Frontal cortex (tissue), 4 donors: Measurements from ENCODE around the gene MICAL2. TPM values are rescaled to one million over a fixed set of nuclear protein-coding genes. Genes with fewer than 3 reads are reported as not detected.

Source experiments
- DNase-seq, 2 donors: peaks; one replicate each; pipeline ENCODE4 v3.0.0; 2012; ENCODE audit warnings: low spot score in 2 of 2
- FAIRE-seq: peaks from 2 replicates; lab custom pipeline; 2012; peaks lifted over from hg19 to GRCh38; lab: Jason Lieb, UNC
- total RNA-seq: library from RNA; depleted of rRNA; stranded (reverse); fragments of >200 nt; gene quantifications from one replicate; pipeline ENCODE4 v1.2.3, GENCODE V29; 2014
- donor health status: control.
- donor health status: control.
- donor health status: control.

Gene MICAL2
- total RNA-seq, 1 donor from 2014 or later = 14.3 TPM

DNA sequence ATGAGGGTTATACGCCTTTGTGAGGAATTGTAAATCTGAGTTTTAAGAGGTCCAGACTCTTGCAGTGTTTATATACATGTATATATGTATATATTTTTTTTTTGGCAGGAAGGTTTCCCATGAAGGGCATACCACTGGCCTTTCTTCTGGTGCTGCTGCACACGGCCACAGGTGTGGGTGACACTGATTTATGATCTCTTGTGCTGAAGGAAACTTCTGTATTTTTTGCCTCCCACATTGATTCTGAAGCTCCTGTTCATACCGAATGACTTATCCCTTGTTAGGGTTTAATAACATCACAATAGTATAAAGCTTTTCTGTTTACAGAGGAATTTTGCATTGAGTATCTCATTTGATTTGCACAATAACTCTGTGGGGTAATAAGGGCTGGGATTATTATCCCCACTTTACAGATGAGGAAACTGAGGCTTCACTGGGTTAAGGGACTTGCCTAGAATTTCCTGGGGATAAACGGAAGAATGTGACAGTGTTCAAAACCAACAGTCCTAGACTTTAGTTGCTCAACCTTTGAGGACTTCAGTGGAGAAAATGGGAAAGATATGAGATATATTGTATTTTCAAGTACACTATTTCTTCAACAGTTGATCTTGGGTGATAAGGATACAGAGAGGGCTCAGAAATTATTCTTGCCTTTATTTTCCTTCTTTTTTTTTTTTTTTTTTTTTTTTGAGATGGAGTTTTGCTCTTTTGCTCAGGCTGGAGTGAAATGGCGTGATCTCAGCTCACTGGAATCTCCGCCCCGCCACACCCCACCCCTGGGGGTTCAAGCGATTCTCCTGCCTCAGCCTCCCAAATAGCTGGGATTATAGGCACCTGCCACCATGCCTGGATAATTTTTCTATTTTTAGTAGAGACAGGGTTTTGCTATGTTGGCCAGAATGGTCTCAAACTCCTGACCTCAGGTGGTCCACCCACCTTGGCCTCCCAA lies 70.1 kb downstream of the MICAL2 start:
- FAIRE-seq (no peak), DNase-seq (no peak)

DNA sequence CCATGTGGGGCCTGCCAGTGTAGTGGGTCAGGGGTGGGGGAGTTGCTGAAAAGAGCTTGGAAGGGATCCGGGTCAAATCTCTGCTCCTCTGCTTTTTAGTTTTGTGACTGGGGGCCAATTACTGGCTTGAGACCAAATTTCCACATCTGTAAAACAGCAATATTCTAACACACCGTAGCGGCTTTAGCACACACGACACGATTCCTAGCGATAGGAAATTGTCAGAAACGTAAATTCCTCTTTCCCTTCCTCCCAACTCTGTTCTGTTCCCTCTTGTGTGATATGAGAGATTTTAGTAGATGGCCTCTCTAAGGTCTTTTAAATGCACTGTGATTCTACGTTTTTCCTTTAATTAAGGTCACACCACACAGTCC lies 71.9 kb downstream of the MICAL2 start:
- DNase-seq = no peak

DNA sequence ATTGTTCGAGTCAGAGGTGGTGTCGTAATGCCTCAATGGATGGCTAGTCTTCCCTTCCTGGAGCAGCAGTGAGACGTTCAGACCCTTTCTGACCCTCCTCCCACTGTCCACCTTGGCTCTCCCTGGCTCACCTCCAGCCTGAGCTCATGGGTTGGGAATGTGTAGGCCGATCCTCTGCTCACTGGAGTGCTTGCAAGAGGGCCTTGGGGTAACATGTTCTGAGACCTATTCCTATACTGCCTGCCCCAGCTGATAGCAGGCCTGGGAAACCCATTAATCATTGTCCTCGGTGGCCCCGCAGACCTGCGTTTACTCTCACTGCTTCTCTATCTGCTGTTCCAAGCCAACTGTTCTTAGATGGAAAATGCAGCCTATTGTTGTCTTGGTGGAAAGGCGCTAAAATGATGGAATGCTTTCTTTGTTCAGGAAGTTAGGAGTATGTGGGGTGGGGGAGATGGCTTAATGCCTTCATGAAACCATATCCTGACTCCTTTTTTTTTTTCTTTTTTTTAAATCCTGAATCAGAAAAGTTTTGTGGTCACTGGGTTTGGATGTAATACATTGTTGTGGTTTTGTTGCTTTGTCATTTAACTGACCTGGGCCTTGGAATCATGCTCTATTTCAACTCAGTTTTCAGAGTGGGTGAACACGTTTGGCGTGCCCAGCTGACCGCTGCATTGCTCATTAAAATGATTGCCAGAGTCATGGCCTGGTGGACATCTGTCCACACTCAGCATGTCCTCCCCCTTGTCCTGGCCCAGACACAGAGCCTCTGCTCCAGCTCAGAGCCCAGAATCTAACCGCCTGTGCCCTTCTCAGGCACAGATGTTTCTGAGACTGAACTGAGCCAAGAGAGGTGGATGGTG lies 72.5 kb downstream of the MICAL2 start:
- no peak for DNase-seq
- no peak for FAIRE-seq

More for the DNA sequence above, 71.9 kb downstream of the MICAL2 start:
- FAIRE-seq = no peak

DNA sequence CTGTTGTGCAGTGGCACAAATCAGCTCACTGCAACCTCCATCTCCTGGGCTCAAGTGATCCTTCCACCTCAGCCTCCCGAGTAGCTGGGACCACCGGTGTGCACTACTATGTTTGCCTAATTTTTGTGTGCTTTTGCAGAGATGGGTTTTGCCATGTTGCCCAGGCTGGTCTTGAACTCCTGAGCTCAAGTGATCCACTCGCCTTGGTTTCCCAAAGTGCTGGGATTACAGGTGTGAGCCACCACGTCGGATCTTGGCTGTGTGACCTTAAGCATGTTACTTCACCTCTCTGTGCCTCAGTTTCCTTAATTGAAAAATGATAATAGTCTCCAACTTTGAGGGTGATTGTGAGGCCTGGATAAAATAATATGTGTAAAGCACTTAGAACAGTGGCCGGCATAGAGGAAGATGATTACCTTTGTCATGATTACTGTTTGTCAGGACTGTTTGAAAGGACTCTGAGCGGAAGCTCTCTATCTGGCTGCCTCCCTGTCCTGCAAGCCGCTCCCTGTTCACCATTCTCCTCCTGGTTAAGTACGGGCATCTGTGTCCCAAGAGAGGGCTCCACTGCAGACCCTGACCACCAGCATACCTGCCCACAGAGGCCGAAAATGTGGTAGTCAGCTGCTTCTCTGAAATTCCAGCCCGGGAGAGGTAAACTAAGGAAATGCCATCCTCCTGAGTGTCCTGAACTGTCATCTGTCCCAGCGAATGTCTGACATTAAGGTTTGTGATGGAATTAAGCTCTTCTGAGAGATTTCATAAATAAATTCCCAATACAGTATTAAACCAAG lies 73.6 kb downstream of the MICAL2 start:
- DNase-seq (no peak), FAIRE-seq (no peak)

DNA sequence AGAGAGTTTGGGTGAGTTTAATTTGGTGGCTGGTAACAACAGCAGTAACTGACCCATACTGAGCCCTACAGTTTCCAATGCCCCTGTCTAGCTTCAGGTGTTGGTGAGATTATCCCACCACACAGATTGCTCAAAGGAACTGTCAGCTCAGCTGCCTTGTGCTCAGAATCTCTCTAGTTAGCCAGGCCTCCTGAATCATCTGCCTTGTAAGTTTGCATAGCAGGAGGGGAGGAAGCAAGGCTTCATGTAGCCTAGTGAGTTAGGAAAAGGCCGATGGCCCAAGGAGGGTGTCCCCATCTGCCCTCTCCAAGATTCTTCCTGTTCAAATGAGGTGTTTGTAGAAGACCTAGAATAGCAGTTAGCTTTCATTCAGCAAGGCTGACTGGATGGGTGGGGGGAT lies 74.3 kb downstream of the MICAL2 start:
- DNase-seq (no peak), FAIRE-seq (no peak)

DNA sequence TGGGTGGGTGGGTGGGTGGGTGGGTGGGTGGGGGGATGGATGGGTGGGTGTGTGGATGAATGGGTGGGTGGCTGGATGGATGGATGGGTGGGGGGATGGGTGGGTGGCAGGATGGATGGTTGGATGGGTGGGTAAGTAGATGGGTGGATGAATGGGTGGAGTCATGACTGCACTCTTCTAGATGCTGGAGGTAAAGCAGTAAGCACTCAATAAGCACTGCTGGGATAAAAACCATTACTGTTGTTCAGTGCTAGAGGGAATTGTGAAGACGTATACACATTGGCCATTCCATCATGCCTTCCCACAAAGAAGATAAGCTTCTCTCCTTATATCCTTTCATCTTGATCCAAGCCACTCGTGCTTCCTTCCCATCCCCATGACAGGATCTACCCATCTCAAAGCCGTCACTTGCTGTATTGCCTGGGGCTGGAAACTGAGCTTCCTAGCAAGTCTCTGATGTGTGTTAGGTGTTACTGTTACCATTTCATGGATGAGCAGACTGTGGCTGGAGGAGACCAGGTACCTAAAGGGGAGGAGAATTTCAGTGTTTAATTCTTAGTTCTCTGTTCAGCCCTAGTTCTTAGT lies 74.8 kb downstream of the MICAL2 start:
- no peak for FAIRE-seq
- no peak for DNase-seq

DNA sequence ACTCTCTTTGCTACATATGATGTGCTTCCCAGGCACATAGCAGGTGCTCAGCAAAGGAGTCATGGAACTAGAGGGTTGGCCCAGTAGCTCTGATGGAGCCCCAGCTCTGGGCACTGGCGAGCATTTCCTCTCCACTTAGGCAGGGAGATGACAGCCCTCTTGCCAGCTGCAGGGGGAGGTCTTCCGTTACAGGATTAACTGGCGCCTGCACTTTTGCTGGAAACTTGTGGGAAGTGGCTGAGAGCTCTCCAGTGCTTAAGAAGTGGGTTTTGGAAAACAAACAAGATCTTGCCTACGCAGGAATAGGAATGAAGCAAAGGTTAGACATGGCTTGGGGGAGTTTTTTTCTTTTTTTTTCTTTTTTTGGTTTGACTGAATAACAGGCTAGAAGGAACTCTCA lies 75.5 kb downstream of the MICAL2 start:
- DNase-seq = no peak
- no peak for FAIRE-seq

DNA sequence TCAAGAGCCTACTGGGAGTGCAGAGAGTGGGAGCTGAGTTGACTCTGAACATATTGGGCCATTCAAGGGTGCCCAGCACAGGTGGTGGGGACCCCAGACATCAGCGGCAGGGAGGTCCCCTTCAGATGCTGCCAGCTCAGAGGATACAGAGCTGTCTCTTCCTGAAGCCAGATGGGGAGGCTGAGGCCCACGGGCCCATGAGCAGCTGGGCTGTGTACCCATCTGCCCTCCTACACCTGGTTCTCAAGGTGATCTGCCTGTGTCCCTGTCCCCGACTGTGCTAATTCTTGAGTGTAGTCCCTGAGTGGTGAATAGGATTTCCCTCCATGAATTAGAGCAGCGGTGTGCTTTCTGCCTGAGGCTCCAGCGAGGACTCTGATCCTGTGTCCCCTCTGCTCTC lies 76.3 kb downstream of the MICAL2 start:
- DNase-seq (no peak), FAIRE-seq (no peak)

DNA sequence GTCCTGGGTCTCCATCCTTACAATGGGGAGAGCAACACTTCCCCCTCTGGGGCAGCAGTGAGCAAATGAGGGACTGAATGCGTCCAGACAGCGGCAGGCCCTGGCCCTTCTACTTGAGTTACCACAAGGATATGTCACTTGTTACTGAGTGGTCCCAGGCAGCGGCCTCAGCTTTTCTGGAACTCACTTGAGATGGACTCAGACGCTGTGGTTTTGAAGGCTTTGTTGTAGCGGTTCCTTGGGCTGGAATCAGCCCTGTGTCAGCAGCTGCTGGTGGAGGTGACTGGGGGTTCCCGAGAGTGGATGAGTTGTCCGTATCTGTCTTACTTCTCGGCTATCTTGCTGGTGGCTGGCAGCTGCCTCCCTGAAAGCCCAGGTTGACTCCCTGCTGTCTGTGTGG lies 77.0 kb downstream of the MICAL2 start:
- no peak for DNase-seq
- FAIRE-seq = no peak

DNA sequence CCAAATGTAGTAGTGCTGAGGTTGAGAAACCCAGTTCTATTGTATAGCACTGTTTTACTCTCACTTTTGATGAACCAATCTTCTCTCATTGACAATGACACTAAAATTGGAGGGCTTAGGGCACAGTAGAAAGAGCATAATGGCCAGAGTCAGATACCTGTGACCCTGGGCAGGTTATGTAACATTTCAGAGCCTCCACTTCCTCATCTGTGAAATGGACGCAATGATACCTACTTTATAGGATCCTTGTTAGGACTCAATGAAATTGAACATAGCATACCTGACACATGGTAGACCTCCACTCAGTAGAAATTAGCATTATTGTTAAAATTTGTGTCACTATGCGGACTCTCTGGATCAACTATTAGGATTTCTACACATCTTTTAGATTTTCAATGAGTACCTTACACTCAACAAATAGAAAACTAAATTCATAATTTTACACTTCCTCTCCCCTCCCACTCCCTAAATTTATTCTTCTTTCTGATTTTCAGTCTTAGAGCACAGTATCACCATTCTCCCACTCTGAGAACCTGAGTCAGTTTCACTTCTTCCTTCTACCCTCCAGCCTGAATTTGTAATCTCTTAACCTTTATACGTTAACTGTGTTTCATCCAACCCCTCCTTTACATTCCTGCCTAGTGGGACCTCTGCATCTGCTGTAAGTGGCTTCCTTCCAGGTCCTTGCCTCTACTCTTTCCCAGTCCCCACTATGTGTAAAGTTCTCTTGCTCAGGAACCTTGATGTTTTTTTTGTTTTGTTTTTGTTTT lies 78.3 kb downstream of the MICAL2 start:
- DNase-seq (no peak), FAIRE-seq (no peak)

DNA sequence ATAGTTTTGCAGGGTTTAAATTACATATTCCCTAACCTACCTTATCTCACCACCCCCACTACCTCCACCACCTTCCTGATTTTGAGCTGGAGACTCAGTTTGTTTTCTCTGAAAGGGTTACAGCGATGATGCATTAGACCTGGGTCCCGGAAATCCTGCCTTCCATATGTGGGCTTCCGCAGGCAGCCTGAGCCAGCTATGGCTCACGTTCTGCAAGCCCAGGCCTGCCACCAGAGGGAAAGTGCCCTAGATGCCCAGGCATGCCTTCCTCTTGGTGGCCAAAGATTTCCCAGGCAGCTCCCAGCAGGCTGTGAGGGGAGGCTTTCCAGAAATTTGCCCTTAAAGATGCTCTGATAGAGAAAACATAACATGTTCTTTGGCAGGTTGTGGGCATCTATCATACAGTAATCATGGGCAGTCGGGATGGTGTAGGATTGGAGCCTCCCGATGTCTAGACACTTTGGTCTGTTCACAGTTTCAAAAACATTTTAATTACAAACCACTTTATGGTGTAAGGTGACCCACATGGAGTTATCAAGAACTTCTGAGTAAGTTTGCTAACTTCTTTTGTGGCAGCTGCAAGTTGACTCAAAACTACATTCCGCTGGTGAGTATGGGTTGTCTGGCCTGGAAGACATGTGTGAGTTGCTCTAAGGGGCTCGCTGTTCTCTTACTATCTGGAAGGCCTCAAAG lies 79.3 kb downstream of the MICAL2 start:
- FAIRE-seq = no peak
- no peak for DNase-seq

DNA sequence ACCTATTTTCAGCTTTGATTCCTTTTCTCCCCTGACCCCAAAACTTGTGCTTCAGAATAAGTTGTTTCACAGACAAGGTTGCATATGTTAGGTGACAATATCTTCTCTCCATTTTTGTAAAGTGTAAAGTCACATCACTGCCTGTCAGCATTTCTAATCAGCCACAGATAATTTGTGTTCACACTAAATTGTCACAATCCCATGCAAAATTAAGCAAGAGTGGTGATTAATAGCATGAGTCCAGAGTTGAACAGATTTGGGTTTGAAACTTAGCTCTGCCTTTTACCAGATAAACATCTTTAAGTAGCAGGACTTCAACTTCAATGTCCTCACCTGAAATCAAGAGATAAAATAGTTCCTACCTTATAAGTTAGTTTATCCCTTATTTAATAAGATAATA lies 80.1 kb downstream of the MICAL2 start:
- no peak for FAIRE-seq
- no peak for DNase-seq

DNA sequence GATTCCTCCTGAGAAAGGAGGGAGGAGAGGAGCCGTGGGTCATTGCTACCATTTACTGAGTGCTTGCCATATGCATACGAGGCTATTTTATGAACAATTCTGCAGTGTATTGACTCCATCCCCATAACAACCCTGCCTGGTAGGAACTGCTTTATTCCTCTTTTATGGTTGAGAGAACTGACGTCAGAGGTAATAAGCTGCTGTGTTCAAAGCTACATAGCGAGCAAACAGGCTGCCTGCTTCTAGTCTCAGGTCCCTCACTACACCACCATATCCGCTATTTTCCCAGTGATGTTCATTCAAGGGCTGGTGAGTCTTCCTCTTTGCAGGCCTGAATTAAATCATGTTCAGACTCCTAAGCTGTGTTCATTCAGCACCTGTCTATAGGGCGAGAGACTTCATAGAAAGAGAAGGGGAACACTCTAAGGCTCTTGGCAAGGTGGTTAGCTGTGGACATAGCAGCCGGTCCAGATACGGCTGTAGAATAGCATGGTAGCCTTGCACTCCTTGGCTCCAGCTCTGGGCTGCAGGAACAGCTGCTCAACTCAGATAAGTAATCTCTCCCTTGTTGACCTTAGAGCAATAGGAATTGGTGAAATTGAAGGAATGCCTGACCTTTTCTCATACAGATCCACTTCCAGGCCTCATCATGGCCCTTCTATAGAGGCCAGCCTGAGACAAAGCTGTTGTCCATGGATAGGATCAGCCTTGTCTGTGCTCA lies 82.6 kb downstream of the MICAL2 start:
- no peak for DNase-seq
- FAIRE-seq = no peak

DNA sequence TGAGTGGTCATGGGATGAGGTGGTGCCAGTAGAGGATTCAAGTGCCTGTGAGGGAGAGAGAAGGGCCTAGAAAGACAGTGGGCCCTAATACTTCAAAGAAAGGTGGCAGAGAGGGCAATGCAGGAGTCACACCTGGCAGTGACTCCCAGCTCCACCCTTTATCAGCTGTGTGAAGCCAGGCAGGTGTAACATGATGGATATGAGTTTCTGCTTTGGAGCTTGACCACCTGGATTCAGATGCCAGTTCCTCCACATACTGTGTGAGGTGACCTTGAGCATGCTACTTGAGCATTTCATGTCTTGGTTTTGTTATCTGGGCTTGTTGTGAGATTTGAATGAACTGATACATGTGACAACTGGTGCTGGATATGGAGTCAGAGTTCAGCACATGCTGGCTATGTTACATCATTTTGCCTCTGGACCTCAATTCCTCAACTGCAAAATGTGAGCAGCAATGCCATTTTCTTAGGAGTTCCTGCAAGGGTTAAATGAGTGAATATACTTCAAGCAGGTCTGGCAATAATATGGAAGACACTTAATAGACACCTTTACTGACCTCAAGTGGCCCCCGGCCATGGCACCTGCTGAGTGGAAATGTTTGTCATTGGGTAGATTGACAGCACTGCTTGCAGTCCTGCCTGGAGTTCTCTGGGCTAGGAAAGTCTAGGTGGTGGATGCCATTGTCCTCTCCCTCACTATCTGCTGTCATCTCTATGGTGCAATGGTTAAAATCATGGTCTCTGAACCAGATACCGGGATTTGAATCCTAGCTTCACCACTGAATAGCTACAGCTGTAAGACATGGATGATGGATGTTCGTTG lies 83.3 kb downstream of the MICAL2 start:
- FAIRE-seq (no peak), DNase-seq (no peak)

DNA sequence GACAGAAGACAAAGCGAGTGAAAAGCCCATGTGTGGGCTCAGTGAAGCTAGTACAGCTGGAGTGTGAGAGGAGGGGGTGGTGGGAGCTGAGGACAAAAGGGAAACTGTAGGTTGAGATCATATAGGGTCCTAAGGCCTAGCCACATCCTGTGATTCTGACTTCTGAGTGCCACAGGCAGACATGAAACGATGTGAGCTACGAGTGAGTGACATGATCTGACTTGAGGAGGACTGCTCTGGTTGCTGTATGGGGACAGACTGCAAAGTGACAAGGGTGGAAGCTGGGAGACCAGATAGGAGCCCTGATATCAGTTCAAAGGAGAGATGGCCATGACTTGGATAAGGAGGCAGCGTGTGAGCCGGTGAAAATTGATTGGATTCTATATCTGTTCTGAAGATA lies 85.4 kb downstream of the MICAL2 start:
- DNase-seq (no peak), FAIRE-seq (no peak)

DNA sequence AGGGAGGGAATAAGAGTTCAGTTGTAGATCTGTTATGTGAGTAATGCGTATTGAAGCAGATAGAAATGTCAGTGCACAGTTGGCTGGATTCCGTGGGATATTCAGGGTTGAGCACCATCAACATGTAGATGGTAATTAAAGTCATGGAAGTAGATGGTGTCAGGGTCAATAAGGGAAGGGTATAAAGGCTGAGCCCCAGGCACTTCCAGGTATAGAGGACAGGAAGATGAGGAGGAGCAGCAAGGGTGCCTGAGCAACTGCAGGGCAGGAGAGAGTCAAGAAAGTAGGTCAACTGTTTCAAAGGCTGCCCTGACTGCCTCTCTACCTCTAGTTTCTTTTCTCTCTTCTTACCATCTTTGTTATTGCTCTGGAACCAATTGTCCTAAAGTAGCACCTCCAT lies 85.9 kb downstream of the MICAL2 start:
- FAIRE-seq = no peak

DNA sequence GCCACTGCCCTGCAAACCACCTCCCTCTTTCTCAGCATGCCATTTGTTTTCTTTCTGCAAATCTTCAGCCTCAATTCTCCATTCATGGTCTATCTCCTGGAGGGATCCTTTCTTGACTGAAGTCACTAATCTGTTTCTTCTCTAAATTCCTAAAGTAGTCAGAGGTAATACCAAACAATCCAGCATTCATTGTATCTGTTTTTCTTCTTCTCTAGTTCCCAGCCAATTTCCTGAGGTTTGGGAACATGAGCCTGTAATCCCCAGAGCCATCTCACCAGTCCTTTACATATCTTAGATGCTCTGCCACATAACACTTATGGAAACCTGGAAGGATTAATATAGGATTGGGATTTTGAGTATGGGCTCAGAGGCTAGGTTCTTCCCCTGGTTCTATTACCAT lies 86.5 kb downstream of the MICAL2 start:
- no peak for FAIRE-seq

More for the DNA sequence above, 85.9 kb downstream of the MICAL2 start:
- no peak for DNase-seq

More for the DNA sequence above, 86.5 kb downstream of the MICAL2 start:
- DNase-seq = no peak
